ENCODE results near the gene HNRNPDL. TPM values are rescaled to one million over a fixed set of nuclear protein-coding genes. Genes with fewer than 3 reads are reported as not detected.

The HNRNPDL gene
- total RNA-seq, 1 donor from 2014 or later, result 279 TPM

GRCh38 chr4:82469791-82470345 is 39.6 kb upstream of the HNRNPDL start:
- H3K27ac Mint-ChIP-seq (ENCODE audit: unreplicated experiment), result no peak overlapping the region

GRCh38 chr4:82467471-82467870 is 37.2 kb upstream of the HNRNPDL start:
- peak; percentile 4 for DNase-seq (ENCODE audit: extremely low spot score, unreplicated experiment)

More at GRCh38 chr4:82469791-82470345, 39.6 kb upstream of the HNRNPDL start:
- peak; percentile 28 for TF ChIP-seq CTCF (IDR thresholded peaks at IDR 0.05)
- Mint-ChIP-seq H3K4me1 (ENCODE audit: unreplicated experiment) (no peaks in the 10 kb centered on the region), H3K27me3 (ENCODE audit: unreplicated experiment) (no peaks in the 10 kb centered on the region), H3K4me3 (ENCODE audit: unreplicated experiment) (no peak overlapping the region), H3K9me3 (ENCODE audit: unreplicated experiment) (no peaks in the 10 kb centered on the region), H3K36me3 (ENCODE audit: unreplicated experiment) (peaks cover 7% of the 10 kb centered on the region)
- peak; percentile 25 for DNase-seq (ENCODE audit: extremely low spot score, unreplicated experiment)

GRCh38 chr4:82463221-82463620 is 33.0 kb upstream of the HNRNPDL start:
- no peaks in the 10 kb centered on the region for H3K27me3 Mint-ChIP-seq (ENCODE audit: unreplicated experiment)
- TF ChIP-seq CTCF (IDR thresholded peaks at IDR 0.05), result no peak
- H3K36me3 Mint-ChIP-seq (ENCODE audit: unreplicated experiment), result peaks cover 25% of the 10 kb centered on the region
- no peak overlapping the region for H3K27ac Mint-ChIP-seq (ENCODE audit: unreplicated experiment)
- peaks cover 2% of the 10 kb centered on the region for H3K4me1 Mint-ChIP-seq (ENCODE audit: unreplicated experiment)
- DNase-seq (ENCODE audit: extremely low spot score, unreplicated experiment), result no peak
- no peak overlapping the region for H3K4me3 Mint-ChIP-seq (ENCODE audit: unreplicated experiment)
- H3K9me3 Mint-ChIP-seq (ENCODE audit: unreplicated experiment), result no peaks in the 10 kb centered on the region

More at GRCh38 chr4:82467471-82467870, 37.2 kb upstream of the HNRNPDL start:
- TF ChIP-seq CTCF (IDR thresholded peaks at IDR 0.05), result no peak
- Mint-ChIP-seq H3K9me3 (ENCODE audit: unreplicated experiment) (no peaks in the 10 kb centered on the region), H3K27ac (ENCODE audit: unreplicated experiment) (no peak overlapping the region), H3K27me3 (ENCODE audit: unreplicated experiment) (no peaks in the 10 kb centered on the region), H3K4me1 (ENCODE audit: unreplicated experiment) (peaks cover 2% of the 10 kb centered on the region), H3K4me3 (ENCODE audit: unreplicated experiment) (no peak overlapping the region), H3K36me3 (ENCODE audit: unreplicated experiment) (peaks cover 16% of the 10 kb centered on the region)

- Mint-ChIP-seq H3K9me3 (ENCODE audit: unreplicated experiment) (no peaks in the 10 kb centered on the region), H3K4me1 (ENCODE audit: unreplicated experiment) (peaks cover 2% of the 10 kb centered on the region), H3K27me3 (ENCODE audit: unreplicated experiment) (no peaks in the 10 kb centered on the region), H3K36me3 (ENCODE audit: unreplicated experiment) (peaks cover 25% of the 10 kb centered on the region), H3K27ac (ENCODE audit: unreplicated experiment) (no peak overlapping the region), H3K4me3 (ENCODE audit: unreplicated experiment) (no peak overlapping the region)
- DNase-seq (ENCODE audit: extremely low spot score, unreplicated experiment), result peak; percentile 93
- TF ChIP-seq CTCF (IDR thresholded peaks at IDR 0.05), result peak; percentile 93
These were observed 32.2 kb upstream of the HNRNPDL start for GRCh38 chr4:82462415-82462831.

GRCh38 chr4:82461710-82462109 is 31.4 kb upstream of the HNRNPDL start:
- DNase-seq (ENCODE audit: extremely low spot score, unreplicated experiment), result no peak
- no peak for TF ChIP-seq CTCF (IDR thresholded peaks at IDR 0.05)
- peak overlapping the region; percentile 9 for H3K27ac Mint-ChIP-seq (ENCODE audit: unreplicated experiment)
- no peak overlapping the region for H3K4me3 Mint-ChIP-seq (ENCODE audit: unreplicated experiment)
- no peaks in the 10 kb centered on the region for H3K9me3 Mint-ChIP-seq (ENCODE audit: unreplicated experiment)
- peaks cover 26% of the 10 kb centered on the region for H3K36me3 Mint-ChIP-seq (ENCODE audit: unreplicated experiment)
- no peaks in the 10 kb centered on the region for H3K27me3 Mint-ChIP-seq (ENCODE audit: unreplicated experiment)
- H3K4me1 Mint-ChIP-seq (ENCODE audit: unreplicated experiment), result peaks cover 2% of the 10 kb centered on the region
